ENCODE results near the gene AUTS2.
"Not testable (repeated sequence)": the region's sequence is repeated elsewhere in the genome, so short reads cannot be mapped to it uniquely, and the experiment has no call there.

Gene AUTS2

GRCh38 chr7:70645279-70645678 lies 1047.0 kb downstream of the AUTS2 start:
- no peak for DNase-seq (ENCODE audit: low read depth, low spot score)
- ChIA-PET CTCF (no interaction called here), POLR2A (no interaction called here)
- no peak for TF ChIP-seq CTCF (IDR thresholded peaks at IDR 0.05; ENCODE audit: insufficient read depth, low read length, missing control alignments)
- H3K4me3 ChIP-seq (ENCODE audit: low read depth, low read length) = no peak overlapping the region

GRCh38 chr7:70645876-70646351 lies 1047.6 kb downstream of the AUTS2 start:
- no peak for TF ChIP-seq CTCF (IDR thresholded peaks at IDR 0.05; ENCODE audit: insufficient read depth, low read length, missing control alignments)
- H3K4me3 ChIP-seq (ENCODE audit: low read depth, low read length) = no peak overlapping the region
- CTCF ChIA-PET = no interaction called here
- POLR2A ChIA-PET = no interaction called here
- DNase-seq (ENCODE audit: low read depth, low spot score) = no peak

- ChIA-PET CTCF (interaction anchor here (0.7 kb wide), 1 partner anchor 49 kb away, joined by 3 read pairs; no protein-coding TSS in a partner anchor), POLR2A (no interaction called here)
- no peak for DNase-seq (ENCODE audit: low read depth, low spot score)
- TF ChIP-seq CTCF (IDR thresholded peaks at IDR 0.05; ENCODE audit: insufficient read depth, low read length, missing control alignments) = no peak
- H3K4me3 ChIP-seq (ENCODE audit: low read depth, low read length) = no peak overlapping the region
Measured at GRCh38 chr7:70646536-70647248, 1048.4 kb downstream of the AUTS2 start.

GRCh38 chr7:70647801-70648498 lies 1049.7 kb downstream of the AUTS2 start:
- CTCF ChIA-PET = interaction anchor here (1.8 kb wide), 1 partner anchor 9 kb away, joined by 6 read pairs; no protein-coding TSS in a partner anchor
- no peak overlapping the region for H3K4me3 ChIP-seq (ENCODE audit: low read depth, low read length)
- DNase-seq (ENCODE audit: low read depth, low spot score) = no peak
- POLR2A ChIA-PET = no interaction called here
- TF ChIP-seq CTCF (IDR thresholded peaks at IDR 0.05; ENCODE audit: insufficient read depth, low read length, missing control alignments) = no peak

GRCh38 chr7:70648499-70648861 lies 1050.2 kb downstream of the AUTS2 start:
- CTCF ChIA-PET = interaction anchor here (1.8 to 2.0 kb wide), 2 partner anchors 10 kb away, joined by 5 to 6 read pairs; no protein-coding TSS in a partner anchor
- DNase-seq (ENCODE audit: low read depth, low spot score); POLR2A ChIA-PET; H3K4me3 ChIP-seq (ENCODE audit: low read depth, low read length): not testable (repeated sequence)

- no peak overlapping the region for H3K4me3 ChIP-seq (ENCODE audit: low read depth, low read length)
- no peak for DNase-seq (ENCODE audit: low read depth, low spot score)
- no peak for TF ChIP-seq CTCF (IDR thresholded peaks at IDR 0.05; ENCODE audit: insufficient read depth, low read length, missing control alignments)
- CTCF ChIA-PET = interaction anchor here (2.0 kb wide), 1 partner anchor 9 kb away, joined by 5 read pairs; no protein-coding TSS in a partner anchor
- POLR2A ChIA-PET = no interaction called here
Measured at GRCh38 chr7:70649323-70649722, 1051.0 kb downstream of the AUTS2 start.
